GM18505 (cell line): ENCODE results near the gene GRB10.

ENCODE experiments used
- ATAC-seq: cut with Tn5 transposase; IDR thresholded peaks from one replicate; pipeline ENCODE4 v1.9.1; 2021; ENCODE audit not compliant: unreplicated experiment
- POLR2A ChIP-seq: IDR thresholded peaks from 4 replicates; pipeline ENCODE4 v1.6.1; 2011; ENCODE audit warnings: borderline replicate concordance; ENCODE audit not compliant: insufficient read depth, insufficient read length; ENCODE audit errors: extremely low read depth

Gene GRB10

GRCh38 chr7:50704844-50705243 lies 77.9 kb downstream of the GRB10 start:
- no peak for ATAC-seq

GRCh38 chr7:50703654-50704053 lies 79.0 kb downstream of the GRB10 start:
- ATAC-seq = no peak
- no peak for TF ChIP-seq POLR2A

More at GRCh38 chr7:50704844-50705243, 77.9 kb downstream of the GRB10 start:
- no peak for TF ChIP-seq POLR2A

GRCh38 chr7:50699143-50699542 lies 83.6 kb downstream of the GRB10 start:
- ATAC-seq = no peak
- no peak for TF ChIP-seq POLR2A

- TF ChIP-seq POLR2A = no peak
- no peak for ATAC-seq
Measured at GRCh38 chr7:50697748-50698147, 84.9 kb downstream of the GRB10 start.

GRCh38 chr7:50696810-50697582 lies 85.7 kb downstream of the GRB10 start:
- TF ChIP-seq POLR2A = no peak
- ATAC-seq = no peak

GRCh38 chr7:50695026-50695425 lies 87.7 kb downstream of the GRB10 start:
- no peak for ATAC-seq
- TF ChIP-seq POLR2A = no peak

- TF ChIP-seq POLR2A = no peak
- ATAC-seq = no peak
Measured at GRCh38 chr7:50693455-50694130, 89.1 kb downstream of the GRB10 start.

- no peak for TF ChIP-seq POLR2A
- ATAC-seq = no peak
Measured at GRCh38 chr7:50690541-50691011, 92.1 kb downstream of the GRB10 start.

GRCh38 chr7:50688226-50688590 lies 94.5 kb downstream of the GRB10 start:
- ATAC-seq = no peak
- no peak for TF ChIP-seq POLR2A

- no peak for TF ChIP-seq POLR2A
- no peak for ATAC-seq
Measured at GRCh38 chr7:50687575-50688225, 95.0 kb downstream of the GRB10 start.

GRCh38 chr7:50687096-50687495 lies 95.6 kb downstream of the GRB10 start:
- no peak for ATAC-seq
- TF ChIP-seq POLR2A = no peak

GRCh38 chr7:50685135-50686065 lies 97.3 kb downstream of the GRB10 start:
- no peak for ATAC-seq
- TF ChIP-seq POLR2A = no peak

- no peak for TF ChIP-seq POLR2A
- ATAC-seq = no peak
Measured at GRCh38 chr7:50684713-50685075, 98.0 kb downstream of the GRB10 start.
